ENCODE measurements around the gene FYCO1.

The FYCO1 gene

GRCh38 chr3:45965253-45965652, 30.4 kb downstream of the FYCO1 start:
- DNase-seq (ENCODE audit: low spot score): no peak

GRCh38 chr3:45964139-45964538, 31.5 kb downstream of the FYCO1 start:
- no peak for DNase-seq (ENCODE audit: low spot score)

- no peak for DNase-seq (ENCODE audit: low spot score)
Observed at GRCh38 chr3:45962033-45962432, 33.6 kb downstream of the FYCO1 start.

- DNase-seq (ENCODE audit: low spot score): no peak
Observed at GRCh38 chr3:45960289-45960688, 35.3 kb downstream of the FYCO1 start.

- no peak for DNase-seq (ENCODE audit: low spot score)
Observed at GRCh38 chr3:45959201-45959600, 36.4 kb downstream of the FYCO1 start.

GRCh38 chr3:45958321-45958791, 37.3 kb downstream of the FYCO1 start:
- no peak for DNase-seq (ENCODE audit: low spot score)

- no peak for DNase-seq (ENCODE audit: low spot score)
Observed at GRCh38 chr3:45957586-45957985, 38.0 kb downstream of the FYCO1 start.

- DNase-seq (ENCODE audit: low spot score): no peak
Observed at GRCh38 chr3:45955706-45956105, 39.9 kb downstream of the FYCO1 start.

GRCh38 chr3:45955017-45955647, 40.5 kb downstream of the FYCO1 start:
- no peak for DNase-seq (ENCODE audit: low spot score)

- no peak for DNase-seq (ENCODE audit: low spot score)
Observed at GRCh38 chr3:45954306-45954705, 41.3 kb downstream of the FYCO1 start.

- DNase-seq (ENCODE audit: low spot score): no peak
Observed at GRCh38 chr3:45953536-45953935, 42.1 kb downstream of the FYCO1 start.

- no peak for DNase-seq (ENCODE audit: low spot score)
Observed at GRCh38 chr3:45952456-45952855, 43.2 kb downstream of the FYCO1 start.

GRCh38 chr3:45951946-45952345, 43.7 kb downstream of the FYCO1 start:
- peak; percentile 54 for DNase-seq (ENCODE audit: low spot score)

GRCh38 chr3:45950686-45951600, 44.7 kb downstream of the FYCO1 start:
- DNase-seq (ENCODE audit: low spot score): no peak

GRCh38 chr3:45950131-45950530, 45.5 kb downstream of the FYCO1 start:
- DNase-seq (ENCODE audit: low spot score): no peak

- DNase-seq (ENCODE audit: low spot score): no peak
Observed at GRCh38 chr3:45949432-45949831, 46.2 kb downstream of the FYCO1 start.

GRCh38 chr3:45948881-45949280, 46.7 kb downstream of the FYCO1 start:
- no peak for DNase-seq (ENCODE audit: low spot score)

GRCh38 chr3:45948311-45948781, 47.3 kb downstream of the FYCO1 start:
- no peak for DNase-seq (ENCODE audit: low spot score)

- no peak for DNase-seq (ENCODE audit: low spot score)
Observed at GRCh38 chr3:45947361-45947760, 48.3 kb downstream of the FYCO1 start.

- DNase-seq (ENCODE audit: low spot score): no peak
Observed at GRCh38 chr3:45946875-45947274, 48.7 kb downstream of the FYCO1 start.

- DNase-seq (ENCODE audit: low spot score): no peak
Observed at GRCh38 chr3:45946307-45946706, 49.3 kb downstream of the FYCO1 start.

- no peak for DNase-seq (ENCODE audit: low spot score)
Observed at GRCh38 chr3:45944830-45945620, 50.6 kb downstream of the FYCO1 start.
